ES-I3 (cell line): Measurements from ENCODE around the gene HNF1B.

Experiments used
- H3K36me3 ChIP-seq: 2 replicates; pipeline ENCODE4 v1.6.1; 2013; ENCODE audit warnings: mild to moderate bottlenecking, low read length, control low read depth, moderate library complexity; ENCODE audit not compliant: insufficient read depth
- H3K4me1 ChIP-seq: 2 replicates; pipeline ENCODE4 v1.6.1; 2013; ENCODE audit warnings: mild to moderate bottlenecking, control low read depth, low read length; ENCODE audit not compliant: insufficient read depth
- H3K9ac ChIP-seq: 2 replicates; pipeline ENCODE4 v1.6.1; 2013; ENCODE audit warnings: low read depth, mild to moderate bottlenecking, low read length, moderate library complexity
- H3K9me3 ChIP-seq: 2 replicates; pipeline ENCODE4 v1.6.1; 2013; ENCODE audit warnings: mild to moderate bottlenecking, low read length, moderate library complexity; ENCODE audit not compliant: control insufficient read depth, insufficient read depth

HNF1B gene

GRCh38 chr17:37750292-37750691 lies 5.4 kb upstream of the HNF1B start:
- no peak overlapping the region for H3K9ac ChIP-seq
- peaks cover 3% of the 10 kb centered on the region; the same call in 1 of the 2 replicates for H3K4me1 ChIP-seq
- H3K36me3 ChIP-seq = no peaks in the 10 kb centered on the region
- H3K9me3 ChIP-seq = no peaks in the 10 kb centered on the region

GRCh38 chr17:37747222-37747621 lies 2.4 kb upstream of the HNF1B start:
- Histone ChIP-seq H3K4me1 (peaks cover 3% of the 10 kb centered on the region; the same call in 1 of the 2 replicates), H3K9ac (no peak overlapping the region), H3K9me3 (no peaks in the 10 kb centered on the region), H3K36me3 (no peaks in the 10 kb centered on the region)

DNA sequence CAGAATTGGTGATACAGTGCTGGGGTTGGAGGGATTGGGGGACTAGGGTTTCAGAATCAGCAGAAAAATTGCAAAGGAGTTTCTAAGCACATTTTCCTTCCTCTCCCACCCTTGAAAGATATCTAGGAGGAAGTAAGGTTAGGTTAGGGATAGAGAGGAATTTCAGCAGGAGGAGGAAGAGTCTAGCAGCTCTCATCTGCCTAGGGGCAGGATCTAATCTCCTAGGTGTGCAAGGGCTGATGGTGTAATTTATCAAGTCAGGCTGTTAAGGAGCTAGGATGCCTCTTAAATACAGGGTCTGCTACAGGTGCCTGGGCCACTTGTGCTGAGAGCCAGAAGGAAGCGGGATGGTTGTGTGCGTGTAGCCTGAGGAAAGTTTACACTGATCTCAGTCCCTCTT lies 1.8 kb upstream of the HNF1B start:
- no peak overlapping the region for H3K9ac ChIP-seq
- peaks cover 3% of the 10 kb centered on the region; the same call in 1 of the 2 replicates for H3K4me1 ChIP-seq
- H3K9me3 ChIP-seq = no peaks in the 10 kb centered on the region
- H3K36me3 ChIP-seq = no peaks in the 10 kb centered on the region

- peaks cover 3% of the 10 kb centered on the region; the same call in 1 of the 2 replicates for H3K4me1 ChIP-seq
- no peaks in the 10 kb centered on the region for H3K36me3 ChIP-seq
- H3K9ac ChIP-seq = peak overlapping the region; percentile 84; the same call in 1 of the 2 replicates
- no peaks in the 10 kb centered on the region for H3K9me3 ChIP-seq
Measured at GRCh38 chr17:37745801-37746426, 1.1 kb upstream of the HNF1B start.

- no peaks in the 10 kb centered on the region for H3K36me3 ChIP-seq
- peaks cover 3% of the 10 kb centered on the region; the same call in 1 of the 2 replicates for H3K4me1 ChIP-seq
- peak overlapping the region; percentile 84 for H3K9ac ChIP-seq
- no peaks in the 10 kb centered on the region for H3K9me3 ChIP-seq
Measured at GRCh38 chr17:37744633-37744927, 279 bp downstream of the HNF1B start.

DNA sequence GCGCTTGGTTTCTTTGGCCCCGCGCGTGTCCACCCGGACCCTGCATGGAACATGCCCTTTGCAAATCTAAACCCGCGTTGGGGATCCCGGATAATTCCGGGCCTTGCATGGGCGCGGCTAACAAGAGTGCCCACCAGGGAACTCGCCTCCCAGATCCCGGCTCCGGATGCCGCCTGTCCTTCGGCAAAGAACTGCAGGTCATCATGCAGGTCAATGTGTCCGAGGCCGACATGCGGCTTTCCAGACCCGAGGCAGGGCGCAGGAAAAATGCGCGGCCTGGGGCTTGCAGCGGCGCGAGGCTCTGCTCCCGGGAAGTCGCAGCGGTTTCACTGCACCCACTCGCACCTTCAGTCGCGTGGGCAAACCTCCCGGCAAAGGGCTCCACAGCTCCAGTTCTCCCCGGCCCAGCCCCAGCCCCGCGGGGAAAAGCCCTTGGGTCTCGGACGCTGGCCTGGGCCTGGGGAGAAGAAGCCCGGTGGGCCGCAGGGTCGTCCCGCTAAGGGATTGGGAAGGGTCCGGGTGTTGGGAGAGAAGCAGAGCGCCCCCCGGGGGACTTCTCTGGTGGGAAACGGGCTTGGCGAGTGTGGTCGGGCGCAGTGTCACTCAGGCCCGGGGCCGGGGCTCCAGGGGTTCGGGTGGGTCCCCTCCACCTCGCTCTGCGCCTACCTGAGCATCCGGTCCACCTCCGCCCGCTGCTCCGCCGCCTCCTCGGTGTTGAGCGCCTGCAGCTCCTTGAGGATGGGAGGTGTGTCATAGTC lies 805 bp downstream of the HNF1B start:
- peaks cover 3% of the 10 kb centered on the region; the same call in 1 of the 2 replicates for H3K4me1 ChIP-seq
- peak overlapping the region; percentile 84; the same call in 1 of the 2 replicates for H3K9ac ChIP-seq
- H3K36me3 ChIP-seq = no peaks in the 10 kb centered on the region
- H3K9me3 ChIP-seq = no peaks in the 10 kb centered on the region

DNA sequence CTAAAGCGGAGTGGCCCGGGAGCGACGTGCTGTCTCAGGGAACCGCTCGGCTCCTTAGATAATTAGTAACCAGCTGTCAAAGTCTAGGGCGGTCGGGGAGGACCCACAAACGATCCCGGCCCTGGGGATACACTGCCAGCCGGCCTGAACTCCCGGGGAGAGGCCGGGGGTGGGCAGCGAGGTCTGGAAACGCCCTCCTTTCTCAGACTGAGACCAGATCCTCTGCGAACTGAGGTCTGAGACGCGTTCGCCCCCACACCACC lies 1.3 kb downstream of the HNF1B start:
- Histone ChIP-seq H3K4me1 (peaks cover 3% of the 10 kb centered on the region; the same call in 1 of the 2 replicates), H3K36me3 (no peaks in the 10 kb centered on the region), H3K9me3 (no peaks in the 10 kb centered on the region), H3K9ac (peak overlapping the region; percentile 84; the same call in 1 of the 2 replicates)

- Histone ChIP-seq H3K9ac (peak overlapping the region; percentile 84; the same call in 1 of the 2 replicates), H3K9me3 (no peaks in the 10 kb centered on the region), H3K36me3 (no peaks in the 10 kb centered on the region), H3K4me1 (peaks cover 3% of the 10 kb centered on the region; the same call in 1 of the 2 replicates)
Measured at GRCh38 chr17:37742762-37743611, 1.9 kb downstream of the HNF1B start.

GRCh38 chr17:37742116-37742761 lies 2.6 kb downstream of the HNF1B start:
- Histone ChIP-seq H3K9me3 (no peaks in the 10 kb centered on the region), H3K36me3 (no peaks in the 10 kb centered on the region), H3K9ac (peak overlapping the region; percentile 84; the same call in 1 of the 2 replicates), H3K4me1 (peaks cover 3% of the 10 kb centered on the region; the same call in 1 of the 2 replicates)

DNA sequence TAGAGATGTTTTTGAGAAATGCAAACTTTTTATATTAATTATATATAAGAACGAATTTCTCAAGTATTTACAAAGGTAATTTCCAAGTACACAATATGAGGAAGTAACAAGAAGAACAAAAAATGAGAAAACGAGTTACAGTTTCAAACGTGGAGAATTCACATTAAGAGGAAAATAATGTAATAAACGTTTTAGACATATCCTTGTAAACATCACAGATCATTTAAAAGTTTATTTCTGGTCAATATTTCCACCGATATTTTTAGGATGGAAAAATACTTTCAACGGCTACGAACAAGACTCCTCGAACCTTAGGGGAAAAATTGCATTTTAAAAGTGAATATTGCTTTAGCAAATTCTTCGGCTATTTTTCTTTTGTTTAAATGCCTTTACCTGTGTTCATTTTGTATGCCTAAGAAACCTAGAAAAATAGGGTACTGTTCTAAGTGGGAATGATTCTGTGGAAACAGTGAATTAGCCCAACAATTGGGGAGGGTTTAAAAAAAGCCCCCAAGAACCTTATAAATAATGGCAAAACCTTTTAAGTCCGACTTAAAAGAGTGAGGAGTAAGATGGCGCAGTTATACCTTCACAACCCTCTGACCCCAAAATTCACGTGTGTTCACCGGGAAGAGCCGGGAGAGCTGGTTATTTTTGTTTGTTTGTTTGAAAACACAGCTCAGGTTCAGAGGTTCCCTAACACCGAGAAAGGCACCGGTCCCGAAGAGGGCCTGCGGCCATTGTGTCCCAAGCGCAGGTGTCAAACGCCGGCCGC lies 3.3 kb downstream of the HNF1B start:
- Histone ChIP-seq H3K4me1 (peaks cover 2% of the 10 kb centered on the region; the same call in 1 of the 2 replicates), H3K9ac (peak overlapping the region; percentile 84; the same call in 1 of the 2 replicates), H3K9me3 (no peaks in the 10 kb centered on the region), H3K36me3 (no peaks in the 10 kb centered on the region)

- no peak overlapping the region for H3K9ac ChIP-seq
- H3K36me3 ChIP-seq = no peaks in the 10 kb centered on the region
- no peaks in the 10 kb centered on the region for H3K4me1 ChIP-seq
- H3K9me3 ChIP-seq = no peaks in the 10 kb centered on the region
Measured at GRCh38 chr17:37740915-37741314, 3.9 kb downstream of the HNF1B start.

- H3K9me3 ChIP-seq = no peaks in the 10 kb centered on the region
- H3K36me3 ChIP-seq = no peaks in the 10 kb centered on the region
- no peaks in the 10 kb centered on the region; the same call in 1 of the 2 replicates for H3K4me1 ChIP-seq
- no peak overlapping the region for H3K9ac ChIP-seq
Measured at GRCh38 chr17:37737971-37738370, 6.9 kb downstream of the HNF1B start.

- Histone ChIP-seq H3K4me1 (no peaks in the 10 kb centered on the region; the same call in 1 of the 2 replicates), H3K36me3 (no peaks in the 10 kb centered on the region), H3K9ac (no peak overlapping the region), H3K9me3 (no peaks in the 10 kb centered on the region)
Measured at GRCh38 chr17:37737081-37737480, 7.8 kb downstream of the HNF1B start.
